Skin epidermis (tissue), 12 donors: ENCODE results near the gene RDH5.
A peak's percentile ranks its signal among the peaks of the same experiment; 100 is the strongest.
"Not testable (repeated sequence)": the region's sequence is repeated elsewhere in the genome, so short reads cannot be mapped to it uniquely, and the experiment has no call there.

Source experiments
- H3K27ac ChIP-seq, 21 experiments: fragments of 200-600 bp; sonication (generic) in 11 of 21; one replicate each; pipeline ENCODE4 v1.5.0; 2020; ENCODE audit warnings: mild to moderate bottlenecking in 3 of 21, inconsistent platforms in 2 of 21, moderate library complexity in 2 of 21
- H3K4me3 ChIP-seq, 7 experiments: fragments of 200-600 bp; sonication (generic) in 2 of 7; one replicate each; pipeline ENCODE4 v1.5.0; 2020; ENCODE audit warnings: inconsistent platforms in 2 of 7, mild to moderate bottlenecking in 2 of 7, moderate library complexity in 1 of 7

Gene RDH5

DNA sequence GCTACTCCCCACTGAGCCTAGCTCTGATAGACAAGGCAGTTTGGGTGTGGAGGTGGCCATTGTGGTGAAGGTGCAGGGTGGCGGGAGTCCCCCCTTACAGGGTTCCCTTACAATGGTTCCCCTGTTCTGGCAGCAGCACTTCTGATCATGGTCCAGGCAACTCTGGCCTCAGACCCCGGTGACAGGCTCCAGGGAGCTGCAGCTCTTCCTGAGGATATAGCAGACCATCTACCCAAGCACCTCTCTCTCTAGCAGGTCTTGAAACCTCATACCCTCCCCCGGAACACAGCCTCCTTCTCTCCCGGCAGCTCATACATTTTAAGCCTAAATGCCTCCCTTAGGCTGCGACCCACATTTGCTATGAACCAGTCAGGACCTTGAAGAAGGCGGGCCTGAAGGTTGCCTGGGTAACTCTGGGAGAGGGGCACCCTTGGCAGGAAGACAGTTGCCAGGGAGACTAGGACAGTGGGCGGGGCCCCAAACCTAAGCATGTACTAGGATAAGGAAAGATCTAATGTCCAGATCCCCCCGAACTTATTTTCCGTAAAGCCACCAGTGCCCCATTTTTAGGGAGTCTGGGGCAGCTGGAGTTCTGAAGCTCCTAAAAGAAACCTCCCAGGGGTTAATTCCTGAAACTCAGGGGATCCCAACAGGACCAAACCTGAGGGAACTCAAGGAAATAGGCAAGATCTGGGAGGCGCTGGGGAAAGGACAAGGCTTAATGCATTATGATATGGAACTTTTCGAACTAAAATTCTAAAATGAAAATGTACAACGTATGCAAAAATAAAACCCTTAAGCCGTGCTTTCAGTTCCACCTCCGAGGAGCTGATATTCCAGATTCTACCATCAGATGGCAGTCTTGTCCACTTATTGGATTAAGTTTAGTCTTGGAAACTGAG, 18.2 kb downstream of the RDH5 start:
- peak overlapping the region in 20 of 21 experiments; percentile 33 to 90 (median 74) for H3K27ac ChIP-seq
- H3K4me3 ChIP-seq: peak overlapping the region; percentile 36 to 57 (median 45)

GRCh38 chr12:55739025-55739378, 18.8 kb downstream of the RDH5 start:
- H3K4me3 ChIP-seq: peak overlapping the region in 3 of 7 experiments; percentile 50 to 57 (median 55)
- peak overlapping the region in 5 of 21 experiments; percentile 71 to 84 (median 80) for H3K27ac ChIP-seq

DNA sequence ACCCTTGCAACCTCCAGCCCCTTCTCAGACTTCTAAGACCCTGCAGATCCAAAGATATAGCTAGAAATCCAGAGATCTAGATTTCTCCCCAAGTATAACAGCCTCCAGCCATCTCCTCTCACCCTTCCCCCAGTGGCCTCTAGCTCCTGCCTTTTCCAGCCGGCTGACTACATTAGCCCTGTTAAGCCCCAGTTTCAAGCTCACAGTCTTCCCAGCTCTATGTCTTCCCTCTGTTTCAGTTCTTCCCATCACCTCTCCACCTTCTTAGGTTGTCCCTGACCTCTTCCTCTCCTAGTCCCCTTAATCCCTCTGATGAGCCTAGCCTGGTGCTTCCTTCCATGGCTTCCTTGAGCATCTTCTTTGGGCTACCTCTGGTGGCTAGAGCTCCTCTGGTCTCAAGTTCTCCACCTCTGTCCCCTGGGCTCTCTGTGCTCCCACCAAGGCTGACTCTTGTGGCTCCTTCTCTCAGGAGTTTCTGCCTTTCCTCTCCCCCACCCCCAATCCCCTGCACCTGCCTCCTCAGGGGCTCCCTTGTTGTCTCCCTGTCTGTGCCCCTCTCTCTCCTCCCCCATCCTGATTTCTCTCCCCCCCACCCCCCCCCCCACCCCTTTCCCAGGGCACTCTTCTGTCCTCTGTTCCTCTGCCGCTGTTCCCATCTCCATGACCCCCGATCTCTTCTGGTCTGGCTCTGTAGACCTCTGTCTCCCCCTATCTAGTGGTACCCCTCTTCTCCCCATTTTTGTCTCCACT, 21.9 kb downstream of the RDH5 start:
- H3K27ac ChIP-seq: peak overlapping the region in 3 of 21 experiments; percentile 42 to 59 (median 56)
- peak overlapping the region in 2 of 7 experiments; percentile 49 to 61 for H3K4me3 ChIP-seq

GRCh38 chr12:55742719-55743405, 22.7 kb downstream of the RDH5 start, which contains the start of gene GDF11:
TSS of gene GDF11 (plus strand) at chr12:55743122. CDS start at chr12:55743317, 195 bp downstream.
- H3K4me3 ChIP-seq: peak within 1 kb of the TSS; percentile 46 to 69 (median 54)
- H3K27ac ChIP-seq: peak within 1 kb of the TSS in 15 of 21 experiments; percentile 18 to 75 (median 54)

- peak overlapping the region in 14 of 21 experiments; percentile 18 to 75 (median 54) for H3K27ac ChIP-seq
Measured at GRCh38 chr12:55743406-55744339, 23.5 kb downstream of the RDH5 start.

GRCh38 chr12:55744340-55745030, 24.3 kb downstream of the RDH5 start:
- peak overlapping the region in 9 of 21 experiments; percentile 3 to 73 (median 34) for H3K27ac ChIP-seq
- H3K4me3 ChIP-seq: peak overlapping the region; percentile 46 to 69 (median 54)

More at GRCh38 chr12:55743406-55744339, 23.5 kb downstream of the RDH5 start:
- peak overlapping the region; percentile 46 to 69 (median 54) for H3K4me3 ChIP-seq

DNA sequence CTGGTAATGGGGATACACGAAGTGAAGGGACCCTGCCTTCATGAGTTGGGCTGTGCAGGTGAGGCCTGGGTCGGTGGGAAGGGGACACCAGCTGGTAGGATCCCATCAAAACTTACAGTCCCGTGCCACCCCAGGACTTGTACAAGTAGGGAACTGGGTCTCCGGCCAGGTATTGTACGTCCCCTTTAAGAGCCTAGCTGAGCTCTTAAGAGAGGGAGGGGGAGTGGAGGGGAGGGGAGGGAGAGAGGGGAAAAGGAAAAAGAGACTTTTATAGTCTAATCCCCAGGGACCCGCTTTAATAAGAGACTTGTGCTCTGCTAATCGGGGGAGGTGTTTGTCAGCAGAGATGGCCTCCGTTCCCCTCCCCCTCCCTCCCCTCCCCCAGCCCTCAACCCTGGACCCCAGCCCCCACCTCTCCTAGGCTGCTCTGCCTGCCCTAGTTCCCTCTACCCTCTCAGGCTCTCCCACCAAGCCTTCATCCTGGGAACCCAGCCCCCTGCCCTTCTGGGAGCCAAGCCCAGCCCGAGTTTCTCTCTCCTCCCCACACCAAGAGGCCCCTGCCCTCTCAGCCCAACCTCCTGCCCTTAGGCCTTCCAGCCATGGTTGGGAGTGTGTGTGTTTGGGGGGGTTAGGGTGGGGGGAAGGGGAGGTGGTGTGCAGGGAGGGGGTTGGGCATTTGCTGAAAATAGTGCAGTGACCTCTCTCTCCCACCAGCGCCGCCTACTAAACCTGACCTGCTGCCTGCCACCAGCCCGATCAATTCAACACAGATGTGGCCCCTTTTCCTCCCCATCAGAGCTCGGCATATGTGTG, 25.4 kb downstream of the RDH5 start:
- H3K4me3 ChIP-seq: no peak overlapping the region
- peak overlapping the region in 7 of 21 experiments; percentile 3 to 43 (median 33) for H3K27ac ChIP-seq

DNA sequence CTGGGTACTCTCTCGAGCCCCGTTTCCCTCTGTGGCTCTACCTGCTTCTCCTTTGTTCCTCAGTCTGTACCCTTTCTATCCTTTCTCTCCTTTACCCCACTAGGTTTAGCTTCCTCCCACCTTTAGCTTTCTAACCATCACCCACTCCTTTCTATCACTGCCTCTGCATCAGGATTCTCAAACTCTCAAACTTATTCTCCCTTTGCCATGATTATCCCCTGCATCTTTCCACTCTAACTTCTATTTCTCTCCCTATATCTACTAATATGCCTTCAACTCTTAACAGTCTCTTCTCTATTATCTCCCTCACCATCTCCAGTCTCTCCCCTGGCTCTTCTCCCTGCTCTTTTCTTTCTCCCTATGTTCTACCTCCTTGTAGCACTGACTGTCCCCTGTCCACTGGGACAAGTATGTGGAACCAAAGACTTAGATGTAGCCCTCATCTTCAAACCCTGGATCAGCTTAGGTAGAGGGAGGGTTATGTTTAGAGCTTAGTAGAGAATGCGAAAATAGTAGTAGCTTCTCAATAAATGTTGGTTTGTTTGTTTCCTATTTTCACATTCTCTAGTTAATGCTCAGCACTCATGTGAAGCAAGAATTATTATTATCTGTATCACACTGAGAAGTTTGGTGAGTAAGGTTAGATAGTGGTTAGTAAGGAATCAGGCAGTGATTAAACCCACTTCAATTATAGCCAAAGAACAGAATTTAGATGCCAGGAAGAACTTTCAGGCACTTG, 26.1 kb downstream of the RDH5 start:
- H3K4me3 ChIP-seq: no peak overlapping the region
- H3K27ac ChIP-seq: peak overlapping the region in 2 of 21 experiments; percentile 33 to 34

DNA sequence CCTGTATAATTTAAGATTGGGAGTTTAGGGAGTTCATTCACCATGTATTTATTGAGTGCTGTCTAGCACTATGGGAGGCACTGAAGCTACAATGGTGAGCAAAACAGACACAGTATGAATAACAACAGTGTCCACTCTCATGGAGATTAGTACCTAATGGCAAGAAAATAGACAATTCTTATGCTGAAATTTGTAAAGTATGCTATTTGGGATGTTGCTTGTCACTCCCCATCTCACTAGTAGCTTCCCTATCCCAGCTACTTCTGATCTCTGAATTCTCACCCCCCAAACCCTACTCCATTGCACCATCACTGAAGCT, 26.7 kb downstream of the RDH5 start:
- H3K4me3 ChIP-seq: no peak overlapping the region
- no peak overlapping the region for H3K27ac ChIP-seq

DNA sequence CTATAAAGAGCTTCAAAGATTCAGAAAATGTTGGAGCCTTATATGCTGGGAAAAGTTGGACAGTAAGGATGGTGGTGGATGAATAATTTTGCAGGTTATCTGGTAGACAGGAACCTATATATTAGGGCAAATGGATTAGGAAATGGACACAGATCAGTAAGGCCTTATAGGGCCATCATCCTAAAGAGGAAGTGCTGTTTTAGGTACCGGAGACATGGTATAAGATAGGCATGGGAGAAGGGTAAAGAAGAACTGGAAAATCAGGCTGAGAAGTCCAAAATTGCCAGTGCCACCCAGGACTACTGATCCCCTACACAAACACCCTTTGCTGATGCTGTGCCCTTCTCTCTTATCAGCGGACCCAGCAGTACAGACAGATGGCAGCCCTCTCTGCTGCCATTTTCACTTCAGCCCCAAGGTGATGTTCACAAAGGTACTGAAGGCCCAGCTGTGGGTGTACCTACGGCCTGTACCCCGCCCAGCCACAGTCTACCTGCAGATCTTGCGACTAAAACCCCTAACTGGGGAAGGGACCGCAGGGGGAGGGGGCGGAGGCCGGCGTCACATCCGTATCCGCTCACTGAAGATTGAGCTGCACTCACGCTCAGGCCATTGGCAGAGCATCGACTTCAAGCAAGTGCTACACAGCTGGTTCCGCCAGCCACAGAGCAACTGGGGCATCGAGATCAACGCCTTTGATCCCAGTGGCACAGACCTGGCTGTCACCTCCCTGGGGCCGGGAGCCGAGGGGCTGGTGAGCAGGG, 28.2 kb downstream of the RDH5 start:
- Histone ChIP-seq H3K4me3 (no peak overlapping the region), H3K27ac (no peak overlapping the region)

DNA sequence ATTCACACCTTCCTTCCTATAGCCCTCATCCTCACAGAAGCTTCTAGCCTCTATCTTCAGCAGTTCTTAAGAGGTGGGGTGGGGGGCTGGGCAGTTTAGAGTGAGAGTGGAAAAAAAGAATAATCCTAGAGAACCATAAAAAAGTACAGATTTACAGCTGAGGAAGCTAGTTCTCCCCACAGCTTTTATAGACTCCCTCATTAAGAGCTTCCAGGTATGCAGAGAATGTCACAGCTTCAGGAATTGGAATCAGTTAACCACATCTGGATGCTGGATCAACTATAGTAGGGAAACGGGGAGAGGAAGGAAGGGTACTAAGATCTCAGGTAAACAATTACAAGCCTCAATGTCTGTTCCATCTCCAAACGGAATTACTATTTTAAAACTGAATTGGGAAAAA, 35.1 kb downstream of the RDH5 start:
- Histone ChIP-seq H3K4me3 (no peak overlapping the region), H3K27ac (no peak overlapping the region)

- no peak overlapping the region for H3K4me3 ChIP-seq
- no peak overlapping the region for H3K27ac ChIP-seq
Measured at GRCh38 chr12:55757701-55758100, 37.5 kb downstream of the RDH5 start.

GRCh38 chr12:55758575-55758974, 38.4 kb downstream of the RDH5 start:
- H3K27ac ChIP-seq, H3K4me3 ChIP-seq: not testable (repeated sequence)

DNA sequence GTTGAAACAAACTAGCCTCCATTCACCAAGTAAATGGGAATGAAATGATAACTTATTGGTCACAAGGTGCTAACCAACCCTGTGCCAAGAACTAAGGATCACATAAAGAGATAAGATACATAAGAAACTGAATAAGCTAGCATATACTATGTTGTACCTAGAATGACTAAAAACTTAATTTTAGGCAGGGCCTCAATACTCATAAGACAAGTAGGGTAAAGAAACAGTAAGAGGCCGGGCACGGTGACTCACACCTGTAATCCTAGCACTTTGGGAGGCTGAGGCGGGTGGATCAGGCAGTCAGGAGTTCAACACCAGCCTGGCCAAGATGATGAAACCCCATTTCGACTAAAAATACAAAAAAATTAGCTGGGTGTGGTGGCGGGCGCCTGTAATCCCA, 40.5 kb downstream of the RDH5 start:
- Histone ChIP-seq H3K27ac (no peak overlapping the region), H3K4me3 (no peak overlapping the region)

- Histone ChIP-seq H3K27ac (no peak overlapping the region), H3K4me3 (no peak overlapping the region)
Measured at GRCh38 chr12:55762646-55763045, 42.5 kb downstream of the RDH5 start.

DNA sequence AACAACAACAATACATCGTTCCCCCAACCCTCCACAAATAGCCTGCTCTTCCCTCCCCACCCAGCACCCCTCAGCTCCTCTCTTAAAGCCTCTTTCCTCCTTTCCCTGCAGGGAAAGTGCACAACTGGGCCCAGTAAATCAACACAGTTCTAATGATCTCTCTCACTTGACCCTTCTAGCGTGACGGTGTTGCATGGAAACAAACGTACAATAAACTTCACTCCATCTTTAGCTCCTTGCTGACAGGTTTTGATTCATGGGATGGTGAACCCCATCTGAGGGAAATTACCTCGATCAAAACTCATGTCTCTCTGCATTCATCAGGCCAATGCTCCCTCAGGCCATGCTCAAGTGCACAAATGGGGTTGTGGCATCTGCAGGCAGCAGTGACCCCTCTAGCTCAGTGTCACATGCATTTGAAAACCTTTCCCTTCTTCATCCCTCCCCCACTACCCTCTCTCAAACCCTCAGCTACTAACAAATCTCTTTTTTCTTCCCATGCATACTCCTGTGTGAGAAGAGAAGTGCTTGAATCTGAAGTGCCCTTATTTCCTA, 45.6 kb downstream of the RDH5 start:
- Histone ChIP-seq H3K4me3 (no peak overlapping the region), H3K27ac (no peak overlapping the region)
